Fibroblast of lung (primary cell): ENCODE measurements around the gene NANS.

Experiments used
- CTCF ChIP-seq, 2 donors: IDR thresholded peaks in 1 of 2; conservative IDR thresholded peaks in 1 of 2; 1 replicate in 1 of 2; 2 replicates in 1 of 2; pipeline ENCODE4 v1.5.1; 2011 to 2012; ENCODE audit warnings: low read length in 2 of 2, control low read depth in 1 of 2, inconsistent platforms in 1 of 2, low read depth in 1 of 2, mild to moderate bottlenecking in 1 of 2
- EZH2 ChIP-seq: IDR thresholded peaks from 2 replicates; pipeline ENCODE4 v1.5.1; 2012; ENCODE audit warnings: low read length, control low read depth, mild to moderate bottlenecking; ENCODE audit errors: missing control alignments

GRCh38 chr9:98008764-98009163 lies 47.8 kb upstream of the NANS start:
- TF ChIP-seq CTCF (conservative IDR thresholded peaks at IDR 0.05 in 1 of 2, IDR thresholded peaks at IDR 0.05 in 1 of 2; ENCODE audit: low read depth in 1 of 2, low read length in 2 of 2) (no peak), EZH2 (no peak)
